Activated T-helper 1 cell treated with Interleukin-2 at 50 U/mL for 16 hours (primary cell): ENCODE measurements around the gene OGFOD3.
"Not testable (repeated sequence)": the region's sequence is repeated elsewhere in the genome, so short reads cannot be mapped to it uniquely, and the experiment has no call there.

ENCODE experiments used
- DNase-seq: peaks from one replicate; pipeline ENCODE4 v3.0.0-alpha.2; 2020; ENCODE audit warnings: low read depth

The OGFOD3 gene

DNA sequence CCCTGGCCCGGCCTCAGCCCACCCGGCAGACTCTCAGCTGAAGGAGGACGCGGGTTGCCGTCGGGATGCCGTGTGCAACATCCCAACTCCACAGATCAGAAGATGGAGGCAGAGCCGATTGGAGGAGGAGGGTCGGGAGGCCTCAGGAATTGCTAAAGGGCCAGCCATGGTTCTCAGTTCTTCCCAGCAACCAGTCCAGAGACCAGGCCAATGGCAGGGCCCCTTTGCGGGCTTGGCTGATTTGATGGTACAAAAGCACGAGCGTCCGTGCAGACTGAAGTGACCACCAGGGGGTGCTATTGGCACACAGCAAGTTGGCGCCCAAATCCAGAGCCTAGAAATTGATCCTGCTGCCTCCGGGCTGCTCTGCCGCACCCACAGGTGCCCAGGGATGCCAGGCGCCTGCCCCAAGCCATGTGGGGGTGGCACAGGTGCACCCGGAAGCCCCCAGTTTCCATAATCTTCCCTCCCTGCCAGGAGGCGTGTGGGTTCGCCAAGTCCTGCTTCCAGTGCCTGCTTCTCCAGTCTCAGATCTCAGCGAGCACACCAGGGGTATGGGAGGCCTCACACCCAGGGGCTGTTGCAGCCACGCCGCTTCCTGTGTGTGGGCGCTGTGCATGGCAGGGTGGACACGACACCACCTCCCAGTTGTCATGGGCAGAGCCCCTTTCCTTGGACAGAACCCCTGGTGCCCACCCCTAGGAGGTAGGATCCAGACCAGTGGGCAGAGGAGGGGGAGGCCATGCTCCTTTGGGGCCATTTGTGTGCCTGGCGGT lies 66.5 kb downstream of the OGFOD3 start:
- peak; percentile 58 for DNase-seq

DNA sequence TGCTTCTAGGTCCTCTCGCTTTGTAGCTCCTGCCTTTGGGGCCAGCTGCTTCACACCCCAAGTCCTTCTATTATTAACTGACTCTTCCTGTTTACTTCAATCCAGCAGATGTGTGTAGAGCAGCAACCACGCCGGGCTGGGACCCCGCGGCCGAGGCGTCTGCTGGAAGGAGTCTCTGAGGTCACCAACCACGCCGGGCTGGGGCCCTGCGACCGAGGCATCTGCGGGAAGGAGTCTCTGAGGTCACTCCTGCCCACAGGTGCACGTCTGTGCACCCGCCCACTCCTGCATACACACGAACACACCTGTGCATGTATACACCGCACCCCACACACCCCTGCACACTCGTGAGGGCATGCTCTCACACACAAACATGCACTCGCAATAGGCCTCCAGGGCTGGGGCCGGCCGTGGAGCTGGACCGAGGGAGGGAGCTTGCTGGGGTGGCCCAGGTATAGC lies 67.1 kb downstream of the OGFOD3 start:
- no peak for DNase-seq

DNA sequence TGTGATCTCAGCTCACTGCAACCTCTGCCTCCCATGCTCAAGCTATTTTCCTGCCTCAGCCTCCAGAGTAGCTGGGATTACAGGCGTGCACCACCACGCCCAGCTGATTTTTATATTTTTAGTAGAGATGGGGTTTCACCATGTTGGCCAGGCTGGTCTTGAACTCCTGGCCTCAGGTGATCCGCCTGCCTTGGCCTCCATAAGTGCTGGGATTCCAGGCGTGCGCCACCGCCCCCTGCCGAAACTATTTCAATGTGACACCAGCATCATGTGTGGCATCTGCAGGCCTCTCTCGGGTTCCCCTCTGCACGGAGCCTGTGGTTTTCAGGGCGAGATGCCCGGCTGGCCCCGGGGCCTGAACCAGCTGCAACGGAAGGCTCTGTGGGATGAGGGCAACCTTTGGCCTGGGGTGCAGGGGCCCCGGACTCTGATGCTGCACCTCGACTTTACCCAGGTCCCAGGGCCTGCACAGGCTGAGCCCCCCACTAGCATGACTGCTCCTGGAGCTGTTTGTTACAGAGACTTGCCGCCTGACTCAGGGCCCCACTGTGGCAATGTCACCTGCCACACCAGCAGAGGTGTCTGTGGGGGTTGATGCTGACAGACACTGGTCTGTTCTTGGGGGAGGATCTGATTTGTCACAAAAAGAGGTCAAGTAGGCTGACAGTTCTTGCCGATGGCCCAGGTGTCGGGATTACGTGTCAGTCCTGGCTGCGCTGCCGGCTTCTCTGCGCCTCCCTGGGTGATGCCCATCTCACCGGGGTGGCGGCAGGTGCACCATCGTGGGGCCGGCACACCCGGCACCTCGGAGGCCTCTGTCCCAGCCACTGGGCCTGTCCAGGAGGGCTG lies 68.0 kb downstream of the OGFOD3 start:
- no peak for DNase-seq

DNA sequence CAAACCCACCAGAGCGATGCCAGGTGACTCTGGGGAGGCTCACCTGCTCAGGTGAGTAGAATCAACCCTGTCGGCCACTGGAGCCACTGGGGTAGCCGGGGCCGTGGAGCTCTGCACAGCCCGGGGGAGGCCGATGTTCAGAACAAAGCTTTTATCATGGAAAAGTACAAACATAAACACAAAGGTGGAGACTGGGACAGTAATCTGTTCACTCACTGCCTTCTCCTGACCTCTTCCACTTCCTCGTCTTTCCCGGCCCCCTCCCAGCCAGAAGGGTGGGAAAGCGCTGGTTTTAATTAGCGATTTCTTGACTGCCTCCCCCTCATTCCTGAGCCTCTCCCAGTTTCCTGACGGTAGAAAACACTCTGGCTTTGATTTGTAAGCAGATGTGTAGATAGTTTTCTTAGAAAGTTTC lies 69.1 kb downstream of the OGFOD3 start:
- DNase-seq, result no peak

DNA sequence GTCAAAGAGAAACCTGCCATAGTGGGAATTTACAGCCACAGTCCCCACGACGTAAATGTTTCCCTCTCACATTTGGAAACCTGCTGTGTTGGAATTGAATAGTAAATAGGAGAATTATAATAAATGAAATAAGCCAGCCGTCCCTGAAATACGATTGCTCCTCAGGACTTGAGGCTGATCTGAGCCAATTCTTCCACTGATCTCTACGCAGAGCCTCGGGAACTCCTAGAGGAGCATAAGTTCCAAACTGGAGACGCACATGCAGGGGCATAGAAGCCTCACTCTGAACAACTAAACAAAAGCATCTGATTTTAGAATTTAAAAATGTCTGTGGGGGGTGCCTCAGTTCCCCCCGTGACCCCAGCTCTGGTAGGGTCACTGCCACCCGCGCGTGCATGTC lies 69.5 kb downstream of the OGFOD3 start:
- no peak for DNase-seq

DNA sequence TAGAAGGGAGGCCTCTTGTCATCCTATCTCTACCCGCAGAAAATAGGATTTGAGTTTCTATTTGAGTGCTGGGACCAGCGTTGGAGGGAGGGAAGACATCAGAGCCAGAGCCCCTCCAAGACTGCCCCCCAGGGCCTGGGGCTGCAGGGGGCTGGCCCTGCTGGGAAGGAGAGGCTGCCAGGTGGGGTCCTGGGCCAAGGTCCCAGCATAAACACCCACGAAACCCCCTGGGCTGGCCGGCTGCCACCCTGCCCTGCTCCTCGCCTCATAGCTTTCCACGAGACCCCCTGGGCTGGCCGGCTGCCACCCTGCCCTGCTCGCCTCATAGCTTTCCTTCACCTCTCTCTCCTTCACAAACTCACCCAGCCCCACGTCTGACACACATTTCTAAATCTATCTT lies 70.0 kb downstream of the OGFOD3 start:
- DNase-seq, result no peak

DNA sequence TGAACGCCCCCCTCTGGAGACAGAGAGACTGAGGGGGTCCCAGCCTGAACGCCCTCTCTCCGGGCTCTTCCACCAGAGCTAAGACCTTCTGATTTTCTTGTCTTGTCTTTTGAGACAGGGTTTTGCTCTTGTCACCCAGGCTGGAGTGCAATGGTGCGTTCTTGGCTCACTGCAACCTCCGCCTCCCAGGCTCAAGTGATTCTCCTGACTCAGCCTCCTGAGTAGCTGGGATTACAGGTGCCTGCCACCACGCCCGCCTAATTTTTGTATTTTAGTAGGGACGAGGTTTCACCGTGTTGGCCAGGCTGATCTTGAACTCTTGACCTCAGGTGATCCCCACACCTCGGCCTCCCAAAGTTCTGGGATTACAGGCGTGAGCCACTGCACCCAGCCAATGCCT lies 70.4 kb downstream of the OGFOD3 start:
- not testable (repeated sequence) for DNase-seq

DNA sequence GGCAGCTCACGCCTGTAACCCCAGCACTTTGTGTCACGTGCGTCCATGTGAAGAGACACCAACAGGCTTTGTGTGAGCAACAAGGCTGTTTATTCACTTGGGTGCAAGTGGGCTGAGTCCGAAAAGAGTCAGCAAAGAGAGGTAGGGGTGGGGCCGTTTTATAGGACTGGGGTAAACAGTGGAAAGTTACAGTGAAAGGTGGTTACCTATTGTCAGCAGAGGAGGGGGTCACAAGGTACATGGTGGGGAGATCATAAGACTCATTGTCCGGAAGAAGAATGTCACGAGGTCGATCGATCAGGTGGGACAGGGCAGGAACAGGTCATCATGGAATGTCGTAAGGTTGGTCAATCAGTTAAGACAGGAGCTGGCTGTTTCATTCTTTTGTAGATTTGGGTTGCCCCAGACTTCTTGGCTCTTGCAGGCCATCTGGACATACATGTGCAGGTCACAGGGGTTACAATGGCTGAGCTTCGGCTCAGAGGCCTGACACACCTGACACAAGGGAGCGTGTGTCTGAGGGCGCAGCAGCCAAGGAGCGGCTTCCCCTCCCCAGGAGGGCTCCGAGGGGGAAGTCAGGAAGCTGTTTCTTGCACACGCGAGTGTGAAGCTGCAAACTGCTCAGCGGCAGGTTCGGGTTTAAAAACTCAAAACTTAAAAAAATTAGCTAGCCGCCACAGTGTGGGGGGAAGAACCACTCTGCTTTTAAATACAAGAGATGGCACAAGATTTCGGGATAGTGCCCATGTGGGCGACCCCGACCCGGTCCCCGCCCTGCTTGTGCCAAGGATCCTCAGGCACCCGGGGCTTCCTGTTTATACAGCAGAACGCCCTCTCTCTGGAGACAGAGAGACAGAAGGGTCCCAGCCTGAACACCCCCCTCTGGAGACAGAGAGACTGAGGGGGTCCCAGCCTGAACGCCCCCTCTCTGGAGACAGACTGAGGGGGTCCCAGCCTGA lies 71.8 kb downstream of the OGFOD3 start:
- DNase-seq, result no peak

DNA sequence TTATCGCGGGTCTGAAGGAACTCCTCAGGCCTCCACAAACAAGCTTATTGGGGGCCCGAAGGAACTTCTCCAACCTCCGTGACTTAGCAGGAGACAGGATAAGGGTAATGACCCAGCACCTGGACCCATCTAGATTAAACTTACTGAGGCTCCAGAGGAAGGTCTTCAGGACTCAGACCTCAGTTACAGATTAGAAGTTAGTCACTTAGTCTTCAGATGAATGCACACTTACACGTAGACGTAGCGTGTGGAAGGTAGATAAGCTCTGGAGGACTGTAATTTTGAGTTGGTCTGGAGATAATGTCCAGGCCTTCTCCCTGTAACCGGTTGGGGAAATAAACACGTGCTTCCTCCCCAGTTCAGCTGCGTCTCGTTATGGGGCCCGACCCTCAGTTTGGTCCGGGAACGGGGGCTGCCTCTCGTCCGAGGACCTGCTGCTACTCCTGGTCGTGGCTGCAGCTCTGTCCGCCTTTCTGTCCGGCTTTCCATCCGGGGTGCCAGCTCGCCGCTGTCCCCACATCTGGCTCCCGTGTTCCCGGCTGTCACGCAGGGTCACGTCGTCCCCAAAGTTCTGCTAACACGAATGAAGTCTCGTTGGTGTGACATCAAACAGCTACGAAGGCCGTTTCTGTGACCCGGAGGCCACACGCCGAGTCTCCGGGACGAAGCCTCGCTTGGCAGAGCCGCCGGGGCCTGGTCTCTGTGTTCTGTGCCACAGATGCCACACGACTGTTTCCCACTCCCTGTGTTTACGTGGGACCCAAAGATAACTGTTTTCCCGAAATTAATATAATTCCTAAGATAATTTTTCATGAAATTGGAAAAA lies 73.0 kb downstream of the OGFOD3 start:
- no peak for DNase-seq

DNA sequence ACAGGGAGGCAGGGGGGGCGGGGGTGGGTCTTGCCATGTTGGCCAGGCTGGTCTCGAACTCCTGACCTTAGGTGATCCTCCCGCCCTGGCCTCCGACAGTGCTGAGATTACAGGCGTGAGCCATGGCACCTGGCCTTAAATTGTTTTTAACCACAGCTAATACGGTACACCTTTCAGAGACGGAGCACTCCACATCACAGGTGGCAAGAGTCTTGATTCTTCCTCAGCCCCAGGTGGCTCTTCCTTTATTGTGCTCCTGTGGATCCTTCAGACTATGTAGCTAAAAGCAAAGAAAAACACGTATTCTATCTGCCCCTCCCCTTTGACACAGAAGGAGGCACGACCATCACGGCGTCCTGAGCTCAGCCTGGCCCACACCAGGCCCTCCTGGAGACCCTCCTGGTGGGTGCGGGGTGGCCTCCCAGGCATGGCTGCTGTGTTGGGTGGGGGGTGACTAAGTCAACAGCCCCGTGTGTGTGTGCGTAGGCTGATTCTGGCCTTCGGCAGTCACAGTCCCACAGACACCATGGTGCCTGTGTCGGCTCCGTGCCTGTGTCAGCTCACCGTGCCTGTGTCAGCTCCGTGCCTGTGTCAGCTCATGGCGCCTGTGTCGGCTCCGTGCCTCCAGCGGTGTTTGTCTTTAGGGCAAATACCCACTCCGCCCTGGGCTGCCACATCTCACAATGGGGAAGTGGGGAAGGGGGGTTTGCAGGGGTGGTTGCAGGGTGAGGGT lies 74.0 kb downstream of the OGFOD3 start:
- DNase-seq, result no peak

DNA sequence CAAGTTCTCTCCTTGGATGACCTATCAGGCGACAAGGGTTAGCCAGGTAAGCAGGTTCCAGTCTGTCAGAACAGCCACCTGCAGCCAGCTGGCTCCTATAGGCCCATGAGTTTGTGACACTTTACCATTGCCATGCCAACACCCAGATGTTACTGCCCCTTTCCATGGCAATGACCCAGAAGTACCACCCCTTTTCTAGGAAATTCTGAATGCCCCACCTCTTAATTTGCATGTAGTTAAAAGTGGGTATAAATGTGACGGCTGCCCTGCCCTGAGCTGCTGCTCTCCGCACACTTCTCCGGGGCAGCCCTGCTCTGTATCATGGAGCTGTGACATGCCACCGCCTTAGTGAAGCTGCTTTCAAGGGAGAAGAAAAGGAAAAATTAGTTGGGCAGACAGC lies 74.8 kb downstream of the OGFOD3 start:
- DNase-seq, result no peak

DNA sequence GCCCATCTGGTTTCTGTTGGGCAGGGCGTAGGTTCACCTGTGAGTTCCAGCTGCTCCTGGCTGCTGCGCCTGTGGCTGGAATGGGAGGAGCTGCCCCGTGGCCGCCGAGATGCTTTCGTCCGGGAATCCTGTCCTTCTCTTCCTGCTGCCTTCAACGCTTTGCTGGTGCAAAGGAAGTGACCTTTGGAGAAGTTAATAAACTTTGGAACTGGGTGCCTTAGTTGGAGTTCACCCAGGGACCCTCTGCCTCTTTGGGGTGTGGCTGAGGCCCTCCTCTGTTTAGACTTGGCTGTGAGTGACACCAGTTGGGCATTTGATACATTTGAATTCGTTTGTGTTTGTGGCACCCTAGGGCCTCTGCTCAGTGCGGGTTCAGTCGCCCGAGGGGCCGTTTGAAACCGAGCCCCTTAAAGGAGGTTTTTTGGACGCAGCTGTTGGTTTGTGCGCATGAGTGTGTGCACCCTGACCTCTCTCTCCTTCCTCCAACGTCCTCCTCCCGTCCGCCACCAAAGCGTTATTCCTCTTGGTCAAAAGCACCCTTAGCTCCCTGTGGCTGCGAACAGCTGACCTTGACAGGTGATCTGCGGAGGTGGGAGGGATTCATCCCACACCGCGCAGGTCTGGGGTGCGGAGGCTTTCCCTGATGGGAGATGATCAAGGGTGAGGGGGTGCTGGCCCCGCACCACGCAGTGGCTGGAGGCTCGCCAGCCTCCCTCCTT lies 75.9 kb downstream of the OGFOD3 start:
- DNase-seq, result no peak

DNA sequence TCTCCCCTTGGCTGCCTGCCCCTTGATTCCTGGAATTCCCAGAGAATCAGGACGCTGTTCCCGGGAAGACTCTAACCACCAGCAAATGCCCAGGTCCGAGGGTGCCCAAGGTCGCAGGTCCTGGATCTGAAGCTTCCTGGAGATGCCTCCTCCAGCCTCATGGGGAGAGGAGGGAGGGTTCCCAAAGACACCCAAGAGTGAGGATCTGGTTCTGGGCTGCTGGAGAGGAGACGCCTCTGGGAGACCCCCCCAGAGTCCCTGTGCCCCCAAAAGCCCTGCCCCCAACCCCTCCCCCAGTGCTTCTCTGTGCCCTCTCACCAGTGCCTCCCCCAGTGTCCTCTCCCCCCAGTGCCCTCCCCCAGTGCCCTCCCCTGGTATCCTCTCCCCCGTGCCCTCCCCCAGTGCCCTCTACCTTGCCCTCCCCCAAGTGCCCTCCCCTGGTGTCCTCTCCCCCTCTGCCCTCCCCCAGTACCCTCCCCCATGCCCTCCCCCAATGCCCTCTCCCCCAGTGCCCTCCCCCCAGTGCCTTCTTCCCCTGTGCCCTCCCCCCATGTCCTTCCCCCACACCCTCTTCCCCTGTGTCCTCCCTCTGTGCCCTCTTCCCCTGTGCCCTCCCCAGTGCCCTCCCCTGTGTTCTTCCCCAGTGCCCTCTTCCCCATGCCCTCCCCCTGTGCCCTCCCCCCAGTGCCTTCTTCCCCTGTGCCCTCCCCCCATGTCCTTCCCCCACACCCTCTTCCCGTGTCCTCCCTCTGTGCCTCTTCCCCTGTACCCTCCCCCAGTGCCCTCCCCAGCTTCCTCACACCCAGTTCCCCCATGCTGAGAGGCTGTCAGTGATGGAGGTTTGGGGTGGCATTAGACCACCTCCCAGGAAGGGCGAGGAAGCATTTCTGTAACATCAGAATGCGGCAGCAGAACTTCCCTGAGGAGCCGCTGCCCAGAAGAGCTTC lies 78.5 kb downstream of the OGFOD3 start:
- DNase-seq, result no peak
